HG03432 (cell line): ENCODE measurements around the gene HDAC4.

Source experiments
- ATAC-seq: cut with Tn5 transposase; IDR thresholded peaks from one replicate; pipeline ENCODE4 v1.9.1; 2021; ENCODE audit warnings: mild to moderate bottlenecking, moderate library complexity; ENCODE audit not compliant: unreplicated experiment

HDAC4 gene

DNA sequence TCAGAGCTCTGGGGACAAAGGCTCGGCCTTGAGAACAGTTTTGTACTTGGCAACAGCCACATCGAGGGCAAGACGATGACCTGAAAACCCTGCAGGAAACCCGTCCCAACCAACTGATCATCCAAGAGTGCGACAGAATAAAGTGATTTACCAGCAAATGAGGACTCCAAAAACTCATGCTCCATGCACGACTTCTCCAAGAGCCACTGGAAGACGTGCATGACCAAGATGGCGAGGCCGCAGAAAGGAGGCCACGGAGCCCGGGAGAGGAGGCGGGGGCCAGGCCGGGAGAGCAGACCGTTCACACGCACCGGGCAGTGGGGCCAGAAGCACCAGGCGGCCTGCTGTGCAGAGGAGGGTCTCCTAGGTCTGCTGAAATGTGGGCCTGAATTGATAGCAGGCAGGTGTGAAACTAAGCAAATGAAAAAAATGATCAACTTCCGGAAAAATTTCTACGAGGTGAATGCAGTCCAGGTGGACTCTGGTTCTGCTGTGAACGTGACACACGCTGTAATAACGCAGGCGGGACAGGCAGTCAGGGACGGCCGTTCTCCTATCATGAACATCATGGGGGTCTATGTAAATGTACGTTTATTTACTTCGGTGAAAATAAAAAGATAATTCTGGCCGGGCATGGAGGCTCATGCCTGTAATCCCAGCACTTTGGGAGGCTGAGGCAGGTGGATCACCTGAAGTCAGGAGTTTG is 252.2 kb downstream of the HDAC4 start:
- ATAC-seq: no peak

DNA sequence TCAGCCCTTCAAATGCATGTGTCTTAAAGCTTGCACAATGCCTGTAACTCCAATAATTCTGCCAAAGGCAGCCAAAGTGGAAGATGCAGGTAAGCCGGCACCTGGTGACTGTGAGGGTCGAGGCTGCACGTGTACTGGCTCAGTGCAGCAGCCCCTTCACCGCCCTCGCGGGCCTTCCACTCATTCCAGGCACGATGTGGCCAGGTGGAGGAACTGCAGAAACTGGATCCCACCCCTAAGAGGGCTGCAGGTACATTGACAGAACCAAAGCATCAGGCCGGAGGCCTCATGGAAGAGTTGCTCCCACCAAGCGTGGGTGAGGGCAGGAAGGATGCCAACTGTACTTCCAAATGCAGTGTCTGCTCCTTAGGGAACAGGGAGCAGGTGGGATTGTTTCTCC is 253.4 kb downstream of the HDAC4 start:
- ATAC-seq: no peak

DNA sequence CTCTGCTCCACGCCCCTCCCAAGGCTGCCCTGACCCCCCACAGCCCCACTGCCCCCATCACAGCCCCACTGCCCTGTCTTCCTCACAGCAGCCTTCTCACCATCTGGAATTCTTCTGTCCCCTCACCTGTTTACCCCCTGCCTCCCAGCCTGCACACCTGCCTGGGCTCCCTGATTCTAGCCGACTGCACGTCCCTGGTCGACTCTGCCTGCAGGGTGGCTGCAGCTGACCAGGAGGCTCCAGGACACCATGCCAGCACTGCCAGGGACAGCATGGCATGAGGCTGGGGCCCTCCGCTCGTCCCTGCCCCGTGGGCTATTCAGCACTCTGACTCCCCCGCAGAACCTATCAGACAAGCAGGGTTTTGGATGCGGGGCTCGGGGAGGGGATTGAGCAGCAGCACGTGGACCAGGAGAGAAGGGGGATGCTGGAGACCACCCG is 254.1 kb downstream of the HDAC4 start:
- ATAC-seq: no peak

DNA sequence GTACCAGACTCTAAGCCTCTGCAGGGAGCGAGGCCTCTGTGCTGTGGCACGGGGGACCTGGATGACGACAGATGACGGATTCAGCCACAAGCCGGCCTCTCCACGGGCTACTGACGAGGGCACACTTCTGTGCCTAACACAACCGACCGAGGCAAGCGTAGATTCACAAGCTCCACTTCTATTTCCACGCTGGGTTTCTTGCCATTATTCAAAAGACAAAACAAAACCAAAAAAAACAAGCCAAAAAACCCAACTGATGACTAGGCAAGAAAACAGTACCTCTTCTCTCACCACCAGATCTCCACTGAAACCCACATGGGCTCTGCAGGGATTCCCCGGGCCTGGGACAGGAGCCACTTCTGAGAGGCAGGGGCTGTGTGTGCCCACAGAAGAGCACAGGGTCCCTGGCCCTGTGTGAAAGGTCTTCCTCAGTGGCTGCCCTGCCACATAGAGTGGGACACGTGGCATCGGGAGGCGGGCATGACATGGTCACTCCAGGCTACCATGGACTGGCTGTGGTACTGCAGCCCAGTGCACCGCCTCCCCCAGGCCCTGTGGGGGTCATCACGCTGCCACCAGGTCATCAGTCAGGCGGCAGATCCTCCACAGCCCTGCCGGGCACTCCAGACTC is 254.7 kb downstream of the HDAC4 start:
- ATAC-seq: no peak

DNA sequence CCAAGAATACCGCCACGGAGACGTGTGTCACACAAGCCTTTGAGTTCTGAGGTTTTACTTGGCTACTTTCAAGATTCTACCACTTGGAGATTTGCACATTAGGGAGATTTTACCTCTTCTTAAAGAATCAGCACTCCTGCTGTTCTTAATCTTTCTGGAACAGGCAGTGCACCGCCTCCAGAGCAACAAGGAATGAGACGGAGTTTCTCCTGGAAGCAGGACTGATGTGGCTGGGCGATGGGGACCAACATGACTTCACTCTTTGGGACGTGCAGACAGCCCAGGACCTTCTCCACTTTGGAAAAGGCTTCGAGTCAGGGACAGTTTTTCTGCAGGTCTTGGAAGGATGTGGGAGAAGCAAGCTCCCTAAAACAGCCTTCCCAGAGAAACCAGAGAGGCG is 255.2 kb downstream of the HDAC4 start:
- no peak for ATAC-seq

DNA sequence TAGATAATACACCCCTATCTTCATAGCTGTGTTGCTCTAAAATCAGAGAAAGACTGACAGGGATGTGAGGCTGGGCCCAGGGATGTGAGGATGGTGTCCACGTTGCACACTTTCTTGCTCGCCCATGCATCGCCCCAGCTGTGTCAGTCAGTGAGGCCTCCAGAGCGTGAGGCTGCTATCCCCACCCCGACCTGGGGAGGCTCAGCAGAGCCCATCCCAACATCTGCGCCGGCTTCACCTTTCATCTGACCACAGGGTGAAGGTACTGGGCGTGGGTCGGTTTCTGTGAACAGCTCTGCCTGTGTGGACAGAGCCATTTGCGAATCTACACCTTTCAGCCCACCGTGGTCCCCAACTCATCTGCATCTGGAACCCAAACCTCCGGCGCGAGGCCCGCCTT is 255.7 kb downstream of the HDAC4 start:
- ATAC-seq: no peak

DNA sequence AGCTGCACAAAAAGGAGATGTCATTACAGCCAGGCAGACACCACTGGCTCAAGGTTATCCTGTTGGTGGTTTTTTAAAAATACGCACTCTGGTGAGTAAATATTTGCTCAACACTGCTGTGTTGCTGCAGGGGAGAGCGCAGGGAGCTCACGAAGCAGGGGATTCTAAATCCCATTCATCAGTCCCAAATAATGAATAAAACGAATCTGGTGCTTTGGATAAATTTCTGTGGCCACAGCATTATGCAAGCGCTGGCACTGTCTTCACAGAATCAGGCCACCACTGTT is 256.2 kb downstream of the HDAC4 start:
- no peak for ATAC-seq

DNA sequence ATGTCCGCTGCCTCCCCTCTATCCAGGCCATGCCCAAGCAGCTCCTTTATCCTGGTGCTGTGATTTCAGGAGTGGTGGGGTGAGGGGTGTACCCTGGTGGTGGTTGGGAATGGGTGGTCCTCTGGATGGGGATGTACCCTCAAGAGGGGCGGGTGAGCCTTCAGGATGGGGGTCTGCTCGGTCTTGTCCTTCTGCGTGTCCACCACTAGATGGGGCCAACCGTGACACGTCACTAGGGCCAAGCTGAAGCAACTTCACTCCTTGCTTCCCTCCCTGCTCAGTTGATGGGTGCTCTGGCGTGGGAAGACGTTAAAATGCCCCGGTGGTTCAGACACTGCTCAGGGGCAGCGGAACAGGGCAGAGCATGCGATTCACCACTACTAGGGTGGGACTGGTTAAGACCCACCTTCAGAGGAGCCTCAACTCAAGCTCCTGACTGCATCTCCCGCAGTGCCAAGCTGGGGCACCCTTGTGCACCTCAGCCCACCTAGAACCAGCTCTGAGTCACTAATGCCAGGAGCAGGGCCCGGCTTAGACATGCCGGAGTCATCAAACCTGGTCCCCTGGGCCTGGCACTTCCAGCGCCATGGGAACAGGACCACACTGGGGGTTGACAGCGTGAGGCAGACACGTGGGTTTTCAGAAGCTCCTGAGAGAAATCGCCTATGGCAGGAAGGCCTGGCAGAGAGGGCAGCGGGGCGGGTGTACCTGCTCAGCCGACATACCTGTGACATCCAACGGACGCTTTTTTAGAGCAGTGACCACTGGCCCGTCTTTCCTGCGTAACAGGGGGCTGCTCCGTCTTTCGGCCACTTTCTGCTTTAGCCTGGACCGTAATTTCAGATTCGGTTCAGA is 256.7 kb downstream of the HDAC4 start:
- no peak for ATAC-seq

DNA sequence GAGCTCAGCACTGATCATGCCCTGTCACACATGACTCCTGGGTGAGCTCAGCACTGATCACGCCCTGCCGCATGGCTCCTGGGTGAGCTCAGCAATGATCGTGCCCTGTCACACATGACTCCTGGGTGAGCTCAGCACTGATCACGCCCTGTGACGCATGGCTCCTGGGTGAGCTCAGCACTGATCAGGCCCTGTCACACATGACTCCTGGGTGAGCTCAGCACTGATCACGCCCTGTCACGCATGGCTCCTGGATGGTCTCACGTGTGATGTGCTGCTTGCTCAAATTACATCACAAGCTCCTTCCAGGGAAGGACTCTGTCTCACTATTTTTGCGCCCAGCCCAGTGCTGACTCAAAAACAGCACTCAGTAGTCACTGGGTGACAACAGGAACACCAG is 258.0 kb downstream of the HDAC4 start:
- ATAC-seq: no peak

DNA sequence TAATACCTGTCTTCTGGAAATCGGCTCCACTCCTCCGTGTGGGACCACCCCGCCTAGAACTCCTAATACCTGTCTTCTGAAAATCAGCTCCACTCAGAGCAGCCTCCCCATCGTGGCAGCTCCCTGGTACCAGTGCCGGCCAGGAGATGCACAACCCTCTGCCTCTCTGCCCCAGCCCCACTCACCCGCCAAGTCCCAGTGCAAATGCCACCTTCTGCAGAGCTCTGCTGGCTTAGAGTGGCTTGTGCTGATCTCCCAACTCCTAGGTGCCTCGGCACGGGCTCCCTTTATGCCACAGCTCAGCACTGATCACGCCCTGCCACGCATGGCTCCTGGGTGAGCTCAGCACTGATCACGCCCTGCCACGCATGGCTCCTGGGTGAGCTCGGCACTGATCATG is 258.5 kb downstream of the HDAC4 start:
- no peak for ATAC-seq

DNA sequence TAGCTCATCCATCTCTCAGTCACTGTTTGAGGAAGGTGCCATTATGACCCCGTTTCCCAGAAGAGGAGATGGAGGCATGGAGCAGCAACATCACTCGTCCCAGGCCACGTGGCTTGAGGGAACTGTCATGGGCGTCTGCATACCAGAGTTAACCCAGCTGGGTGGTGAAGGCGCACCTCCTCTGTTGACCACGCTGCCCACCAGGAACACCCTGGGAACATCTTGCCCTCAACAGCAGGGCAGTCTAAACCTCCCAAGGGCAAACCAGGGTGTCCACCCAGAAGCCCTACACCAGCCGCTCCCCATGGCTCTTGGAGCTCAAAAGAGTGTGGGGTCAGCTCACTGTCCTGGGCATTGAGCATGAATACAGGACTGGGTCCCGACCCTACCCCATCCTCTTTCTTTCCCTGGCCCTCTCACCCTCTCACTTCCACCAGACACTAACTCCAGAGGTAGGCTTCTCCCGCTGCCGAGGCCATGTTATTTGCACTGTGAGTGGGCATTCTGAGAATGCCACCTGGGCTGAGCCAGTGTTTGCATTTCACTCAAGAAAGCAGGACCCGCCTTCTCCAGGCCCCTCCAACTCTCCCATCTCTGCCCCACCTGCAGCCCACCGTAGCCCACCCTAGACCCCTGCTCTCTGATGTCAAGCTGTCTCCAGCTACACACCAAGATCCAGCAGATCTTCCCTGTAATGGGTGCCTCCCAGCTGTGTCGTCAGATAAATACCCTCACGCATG is 259.6 kb downstream of the HDAC4 start:
- no peak for ATAC-seq

DNA sequence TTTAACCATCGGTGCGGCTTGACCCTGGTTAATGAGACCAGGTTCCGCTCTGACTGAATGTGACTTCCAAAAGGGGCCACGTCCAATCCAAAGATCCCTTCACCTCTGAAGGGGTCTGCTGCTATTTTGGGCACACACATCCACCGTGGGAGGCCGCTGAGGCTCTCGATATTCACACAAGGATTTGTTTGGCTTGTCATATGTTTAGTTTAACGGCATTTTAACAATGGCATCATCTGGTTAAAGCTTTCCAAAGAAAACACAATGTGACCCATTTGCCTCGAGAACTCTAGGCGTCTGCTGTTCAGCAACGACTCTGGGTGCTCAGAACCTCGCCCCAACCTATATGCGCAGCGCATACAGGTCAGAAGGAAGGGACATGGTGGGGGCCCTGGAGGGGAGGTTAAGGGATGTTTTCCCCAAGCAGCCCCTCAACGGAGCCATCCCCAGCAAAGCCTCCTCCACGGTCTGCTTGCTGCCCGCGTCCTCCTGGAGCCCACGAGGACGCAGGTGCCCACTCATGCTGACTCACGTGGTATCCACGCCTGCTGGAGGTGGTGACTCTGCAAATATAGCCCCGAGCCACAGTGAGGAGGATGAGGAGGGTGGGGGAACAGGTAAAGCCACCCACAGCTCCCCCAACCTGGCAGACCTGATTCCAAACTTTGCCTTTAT is 260.3 kb downstream of the HDAC4 start:
- no peak for ATAC-seq

DNA sequence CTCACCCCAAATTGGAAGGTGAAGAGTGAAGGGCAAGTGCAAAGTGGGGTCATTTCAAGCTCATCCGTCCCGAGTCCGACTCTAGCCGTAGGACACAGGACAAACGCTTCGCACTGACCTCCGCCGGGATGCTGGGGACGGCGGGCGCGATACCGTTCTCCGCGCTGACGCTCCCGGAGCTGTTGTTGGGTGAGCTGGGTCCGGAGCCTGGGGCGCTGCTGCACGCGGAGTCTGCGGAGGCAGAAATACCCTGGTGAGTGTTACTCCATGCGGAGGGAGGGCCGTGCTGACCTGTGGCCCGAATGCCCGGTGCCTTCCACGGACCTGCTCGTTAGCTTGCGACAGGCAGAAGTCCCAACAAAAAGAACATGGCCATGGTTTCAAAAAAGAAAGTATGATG is 261.3 kb downstream of the HDAC4 start:
- no peak for ATAC-seq

DNA sequence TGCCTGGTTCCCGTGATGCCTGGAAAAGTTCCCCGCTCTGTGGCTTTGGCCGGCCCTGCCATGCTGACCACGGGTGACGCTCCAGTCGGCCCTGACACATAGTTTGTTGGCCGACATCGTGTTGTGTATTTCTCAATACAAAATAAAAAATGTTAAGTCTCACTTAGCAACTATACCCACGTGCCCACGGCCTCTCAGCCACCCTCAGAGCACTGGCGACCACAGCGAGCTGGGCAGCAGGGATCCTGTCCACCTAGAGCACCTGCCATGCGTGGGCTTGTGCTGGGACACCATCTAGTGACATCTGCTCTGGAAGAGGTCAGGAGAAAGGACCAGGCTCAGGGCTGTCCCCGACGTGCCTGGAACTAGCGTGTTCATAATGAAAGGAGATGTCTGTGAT is 261.7 kb downstream of the HDAC4 start:
- no peak for ATAC-seq

DNA sequence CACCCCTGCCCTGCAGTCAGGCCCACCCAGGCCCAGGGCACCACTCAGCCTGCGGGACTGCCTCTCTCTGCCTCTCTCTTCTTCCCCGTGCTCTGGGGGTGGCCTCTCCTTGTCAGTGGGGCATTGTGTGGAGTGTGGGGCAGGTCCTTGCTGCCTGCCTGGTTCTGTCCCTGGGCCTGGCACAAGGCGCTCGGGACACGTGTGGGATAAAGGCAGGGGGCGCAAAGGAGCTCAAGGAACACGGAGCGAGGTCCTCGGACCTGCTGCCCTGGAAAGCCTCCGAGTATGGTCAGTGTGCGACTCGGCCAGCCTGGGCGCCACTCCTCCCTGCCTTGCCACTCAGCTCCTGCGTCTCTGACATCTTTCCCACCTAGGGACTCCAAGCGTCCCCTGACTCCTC is 262.2 kb downstream of the HDAC4 start:
- no peak for ATAC-seq

DNA sequence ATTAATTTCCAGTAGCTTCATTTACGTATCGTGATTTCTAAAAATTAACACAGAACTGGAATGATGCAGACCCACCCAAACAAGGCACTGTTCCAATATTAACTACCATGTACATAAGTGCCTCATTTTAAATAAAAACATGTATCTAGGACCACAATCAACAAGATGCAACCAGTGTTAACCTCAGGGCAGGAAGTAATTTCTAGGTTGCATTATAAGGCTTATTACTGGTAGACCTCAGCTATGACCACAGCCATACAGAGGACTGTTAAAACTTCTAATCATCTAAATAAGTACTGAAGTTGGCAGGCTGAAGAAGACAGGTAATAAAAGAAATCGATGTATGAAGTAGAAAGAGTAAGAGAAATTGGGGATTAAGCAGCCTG is 262.9 kb downstream of the HDAC4 start:
- no peak for ATAC-seq

DNA sequence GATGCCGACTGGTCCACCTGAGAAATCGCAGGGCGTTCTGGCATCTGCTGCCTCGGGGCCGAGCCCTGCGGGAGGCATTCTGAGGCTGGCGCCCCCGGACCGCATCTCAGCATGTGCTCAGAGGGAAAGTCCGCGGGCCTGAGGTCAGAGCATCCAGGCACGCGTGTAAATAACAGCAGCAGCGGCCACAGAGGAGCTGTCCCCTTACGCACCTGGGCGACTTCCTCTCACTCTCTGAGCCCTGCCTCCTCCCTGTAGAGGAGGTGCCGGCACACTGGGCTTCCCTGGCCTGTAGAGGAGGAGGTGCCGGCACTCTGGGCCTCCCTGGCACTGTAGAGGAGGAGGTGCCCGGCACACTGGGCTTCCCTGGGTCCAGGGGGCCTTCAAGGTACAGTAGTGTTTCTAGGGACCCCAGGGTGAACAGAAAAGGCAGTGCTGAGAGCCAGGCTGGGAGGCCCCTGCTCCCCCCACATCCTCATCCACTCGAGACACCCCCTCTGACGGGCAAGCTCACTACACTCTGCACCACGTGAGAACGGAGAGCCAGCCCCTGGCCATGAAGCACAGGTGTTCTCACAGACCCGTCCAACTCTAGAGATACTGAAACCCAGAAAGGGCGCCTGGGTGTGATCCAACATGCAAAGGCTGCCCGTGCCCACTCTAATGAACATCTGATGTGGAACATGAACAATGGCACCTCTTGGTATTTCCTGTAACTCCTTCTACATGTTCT is 263.5 kb downstream of the HDAC4 start:
- ATAC-seq: no peak

DNA sequence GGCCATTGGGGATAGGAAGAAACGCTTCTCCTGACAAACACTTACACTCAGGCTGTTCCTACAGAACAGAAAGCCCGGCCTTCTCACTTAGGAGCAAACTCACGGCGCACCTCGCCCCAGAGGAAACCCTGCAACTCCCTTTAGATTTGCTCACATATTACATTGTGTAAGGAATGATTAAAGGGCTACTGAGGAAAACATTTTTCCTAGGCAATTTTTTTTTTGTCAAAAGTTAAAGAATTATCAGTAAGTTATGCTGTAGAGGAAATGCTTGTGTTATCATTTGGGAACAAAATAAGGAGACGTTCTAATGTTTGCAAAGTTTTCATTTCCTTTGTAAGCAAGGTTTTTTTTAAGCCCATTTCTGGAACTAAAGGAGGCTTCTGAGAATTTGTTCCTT is 264.1 kb downstream of the HDAC4 start:
- no peak for ATAC-seq

DNA sequence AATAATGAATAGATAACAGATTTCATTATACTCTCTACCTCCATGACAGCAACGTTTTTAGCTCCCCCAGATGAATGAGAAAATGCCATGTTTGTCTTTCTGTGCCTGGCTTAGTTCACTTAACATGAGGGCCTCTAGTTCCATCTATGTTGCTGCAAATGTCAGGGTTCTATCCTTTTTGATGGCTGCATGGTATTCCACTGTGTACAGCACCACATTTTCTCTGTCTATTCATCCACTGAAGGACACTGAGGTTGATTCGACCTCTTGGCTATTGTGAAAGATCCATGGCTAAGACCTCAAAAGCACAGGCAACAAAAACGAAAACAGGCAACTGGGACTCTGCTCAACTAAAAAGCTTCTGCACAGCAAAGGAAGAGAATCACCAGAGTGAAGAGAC is 264.6 kb downstream of the HDAC4 start:
- ATAC-seq: no peak

DNA sequence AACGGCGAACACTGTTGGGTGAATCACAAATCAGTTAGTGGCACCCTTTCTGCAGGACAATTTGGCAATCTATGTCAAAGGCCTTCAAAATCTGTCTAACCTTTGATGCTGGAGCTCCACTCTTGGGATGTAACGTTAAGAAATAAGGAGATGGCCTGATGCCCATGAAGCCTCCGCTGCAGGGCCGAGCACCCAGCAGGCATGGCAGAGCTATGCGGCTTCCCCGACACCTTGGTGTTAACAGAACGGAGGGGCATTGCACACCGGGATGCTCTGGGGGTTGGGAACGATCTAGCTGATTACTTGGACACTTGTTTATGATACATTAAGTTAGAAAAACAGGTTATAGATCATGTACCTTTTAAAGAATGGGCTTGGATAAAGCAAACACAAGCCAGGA is 265.3 kb downstream of the HDAC4 start:
- no peak for ATAC-seq
